ENCODE results near the gene CSTPP1. TPM values are rescaled to one million over a fixed set of nuclear protein-coding genes. Genes with fewer than 3 reads are reported as not detected.

Gene CSTPP1
- total and polyA plus RNA-seq, 2 of the 4 experiments (the other 2 are of a cell fraction): 22.0 to 35.7 TPM

GRCh38 chr11:46984987-46985386 is 48.4 kb downstream of the CSTPP1 start:
- Histone ChIP-seq H2BK15ac (ENCODE audit: low read depth, low read length) (no peak overlapping the region), H2AK5ac (ENCODE audit: low read depth, low read length) (no peak overlapping the region), H3K27me3 (ENCODE audit: control insufficient read depth, insufficient read depth, low read length) (no peaks in the 10 kb centered on the region), H2AFZ (replicated peaks; ENCODE audit: low read length, poor library complexity) (no peak overlapping the region), H2AK9ac (replicated peaks; ENCODE audit: low read depth, low read length, poor library complexity) (no peak overlapping the region), H3K36me3 (ENCODE audit: control insufficient read depth, insufficient read depth, low read length) (no peaks in the 10 kb centered on the region; the same call in 1 of the 2 replicates), H4K8ac (ENCODE audit: low read depth in 2 of 2, low read length in 2 of 2) (no peak overlapping the region), H3K4ac (ENCODE audit: low read depth, low read length) (no peak overlapping the region), H3K18ac (ENCODE audit: low read depth, low read length) (no peak overlapping the region), H4K91ac (ENCODE audit: insufficient read depth, low read depth, low read length) (no peak overlapping the region), H4K20me1 (ENCODE audit: insufficient read depth, low read length) (no peaks in the 10 kb centered on the region), H2BK20ac (ENCODE audit: low read depth, low read length) (no peak overlapping the region), H4K5ac (ENCODE audit: low read depth, low read length) (no peak overlapping the region), H2BK120ac (ENCODE audit: low read depth, low read length) (no peak overlapping the region), H3K14ac (replicated peaks; ENCODE audit: low read depth, low read length) (no peak overlapping the region), H3K9me3 (ENCODE audit: control insufficient read depth, insufficient read depth, low read length) (no peaks in the 10 kb centered on the region), H3K56ac (ENCODE audit: extremely low read depth, insufficient read depth, low read length) (no peak overlapping the region), H3K79me1 (ENCODE audit: low read depth in 1 of 2, low read length in 2 of 2) (no peaks in the 10 kb centered on the region; a peak in 1 of 4 replicates), H3K9ac (ENCODE audit: low read depth, low read length) (no peak overlapping the region), H3K27ac (ENCODE audit: insufficient read depth, low read length) (no peak overlapping the region), H3K4me2 (ENCODE audit: low read depth, low read length) (no peak overlapping the region; the same call in 1 of the 2 replicates), H3K4me3 (ENCODE audit: insufficient read depth, low read depth, low read length) (no peak overlapping the region), H3K4me1 (ENCODE audit: control insufficient read depth, insufficient read depth, low read length) (peaks cover 5% of the 10 kb centered on the region; the same call in 1 of the 2 replicates), H2BK5ac (ENCODE audit: low read depth, low read length, poor library complexity, severe bottlenecking) (no peak overlapping the region), H3K9me1 (ENCODE audit: insufficient read depth, low read length) (no peaks in the 10 kb centered on the region), H3K23ac (ENCODE audit: low read depth, low read length) (no peak overlapping the region)
- intact Hi-C loops (cut with micrococcal nuclease): no loop called here
- WGBS, 2 experiments (ENCODE audit: extremely low coverage in 2 of 2, insufficient read length in 1 of 2): no CpG with 5 or more reads among the region's 4 CpGs
- DNase-seq: peak; percentile 19
- POLR2A ChIA-PET (ENCODE audit: unreplicated experiment): interaction anchor here (0.6 kb wide), 1 partner anchor 18 kb away, joined by 4 read pairs; no protein-coding TSS in a partner anchor
- in situ Hi-C loops (cut with MboI; ENCODE audit: low sequenced_read_pairs): no loop called here
- dilution Hi-C loops (cut with HindIII; ENCODE audit: low sequenced_read_pairs, unreplicated experiment): no loop called here
- CTCF ChIA-PET: no interaction called here
- peak; percentile 46; the same call in 1 of the 2 replicates for ATAC-seq (ENCODE audit: low read depth)
- no TSS peak for BruUV-seq (replicated peaks)
- no peak for TF ChIP-seq MXI1 (IDR thresholded peaks at IDR 0.05; ENCODE audit: borderline replicate concordance, low read depth, low read length)
- no peak for TF ChIP-seq CEBPB (IDR thresholded peaks at IDR 0.05; ENCODE audit: low read depth, low read length)
- TF ChIP-seq NFE2L2 (IDR thresholded peaks at IDR 0.05; ENCODE audit: low read depth, low read length): no peak
- TF ChIP-seq FOS (IDR thresholded peaks at IDR 0.05; ENCODE audit: low read depth, low read length): no peak
- TF ChIP-seq BHLHE40 (IDR thresholded peaks at IDR 0.05; ENCODE audit: low read depth, low read length): no peak
